GM19468 (cell line): Measurements from ENCODE around the gene BMF.

Experiments used
- ATAC-seq: cut with Tn5 transposase; IDR thresholded peaks from one replicate; pipeline ENCODE4 v1.9.1; 2021; ENCODE audit warnings: mild to moderate bottlenecking, moderate library complexity, moderate number of reproducible peaks; ENCODE audit not compliant: unreplicated experiment; ENCODE audit errors: extremely low read depth

Gene BMF

GRCh38 chr15:40053831-40054604 lies 54.7 kb downstream of the BMF start:
- ATAC-seq: no peak

- no peak for ATAC-seq
These were observed 55.4 kb downstream of the BMF start for GRCh38 chr15:40053079-40053830.

- no peak for ATAC-seq
These were observed 56.1 kb downstream of the BMF start for GRCh38 chr15:40052604-40053003.

DNA sequence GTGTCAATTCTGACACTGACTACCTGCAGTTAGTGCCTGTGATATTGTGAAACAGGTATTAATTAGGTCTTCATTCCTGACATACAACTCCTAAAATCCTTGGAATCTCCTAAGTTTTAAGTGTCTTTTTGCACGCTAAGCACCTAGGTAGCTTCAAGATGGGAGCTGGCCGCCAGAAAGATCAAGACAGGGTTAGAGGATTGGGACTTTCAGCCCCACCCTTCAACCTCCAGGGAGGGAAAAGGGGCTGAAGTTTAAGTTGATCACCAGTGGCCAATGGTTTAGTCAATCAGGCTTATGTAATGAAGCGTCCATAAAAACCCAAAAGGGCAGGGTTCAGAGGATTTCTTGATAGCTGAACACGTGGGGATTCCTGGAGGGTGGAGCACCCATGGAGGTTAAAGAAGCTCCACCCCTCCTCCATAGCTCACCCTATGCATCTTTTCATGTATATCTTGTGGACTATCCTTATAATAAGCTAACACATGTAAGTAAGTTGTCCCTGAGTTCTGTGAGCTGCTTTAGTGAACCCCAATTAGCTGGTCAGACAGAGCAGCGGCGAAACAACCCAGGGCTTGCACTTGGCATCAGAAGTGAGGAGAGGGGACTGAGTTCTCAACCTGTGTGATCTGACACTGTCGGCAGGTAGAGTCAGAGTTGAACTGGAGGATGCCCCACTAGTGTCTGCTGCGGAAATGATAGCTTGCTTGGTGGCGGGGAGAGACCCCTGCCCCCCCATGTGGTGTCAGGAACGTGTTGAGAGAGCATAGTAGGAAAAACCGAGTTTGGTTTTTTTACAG lies 56.9 kb downstream of the BMF start:
- ATAC-seq: no peak

DNA sequence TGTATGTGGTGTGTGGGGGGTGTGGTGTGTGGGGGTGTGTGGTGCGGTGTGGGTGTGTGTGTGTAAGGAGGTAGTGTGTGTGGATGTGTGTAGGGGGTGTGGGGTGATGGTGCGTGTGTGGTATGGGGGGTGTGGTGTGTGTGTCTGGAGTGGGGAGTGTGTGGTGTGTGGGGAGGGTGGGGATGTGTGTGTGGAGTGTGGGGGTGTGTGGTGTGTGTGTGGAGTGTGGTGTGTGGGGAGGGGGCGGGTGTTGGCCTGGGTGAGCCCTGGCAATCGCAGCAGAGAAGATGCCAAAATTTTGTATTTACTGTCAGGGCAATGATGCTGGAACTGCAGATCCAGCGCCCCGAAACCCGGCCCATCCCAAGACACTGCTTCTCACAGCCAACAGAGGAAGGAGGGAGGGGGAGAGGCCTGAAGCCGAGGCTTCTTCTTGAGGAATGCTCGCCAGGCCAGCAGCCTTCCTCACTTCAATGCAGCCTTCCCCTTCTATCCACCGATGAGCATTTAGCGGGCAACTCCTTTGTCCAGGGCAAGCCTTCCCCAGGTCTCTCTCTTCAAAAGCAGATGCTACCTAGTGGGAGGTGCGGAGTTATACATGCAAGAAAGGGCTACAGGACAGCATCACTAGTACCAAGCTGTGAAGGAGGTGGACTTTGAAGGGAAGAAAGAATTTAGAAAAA lies 57.8 kb downstream of the BMF start:
- ATAC-seq: no peak

- ATAC-seq: no peak
These were observed 59.7 kb downstream of the BMF start for GRCh38 chr15:40048926-40049475.

DNA sequence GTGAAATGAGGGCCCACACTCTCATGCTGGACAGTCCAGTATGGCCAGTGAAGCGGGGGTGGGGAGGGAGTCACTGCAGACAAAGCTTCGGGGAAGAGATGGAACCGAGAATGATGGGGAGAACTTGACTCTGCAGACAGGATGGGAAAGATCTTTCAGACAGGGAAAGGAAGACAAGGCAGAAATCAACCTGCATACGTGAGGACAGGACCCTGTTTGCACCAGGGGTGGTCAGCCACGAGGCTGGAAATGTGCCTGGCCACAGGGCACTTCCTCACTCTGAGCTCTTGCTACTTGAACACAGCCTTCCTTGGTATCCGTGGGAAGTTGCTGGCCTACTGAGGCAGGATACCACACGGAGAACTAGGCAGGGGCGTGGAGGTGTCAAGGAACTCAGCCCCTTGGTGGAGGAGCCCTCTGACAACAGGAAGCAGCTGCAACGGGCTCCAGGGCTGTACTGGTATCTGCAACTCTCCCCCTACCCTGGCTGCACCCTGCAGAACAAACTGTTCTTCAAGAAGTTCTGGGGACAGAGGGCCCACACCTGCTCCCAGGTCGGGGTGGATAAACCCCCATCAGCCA lies 60.4 kb downstream of the BMF start:
- no peak for ATAC-seq

DNA sequence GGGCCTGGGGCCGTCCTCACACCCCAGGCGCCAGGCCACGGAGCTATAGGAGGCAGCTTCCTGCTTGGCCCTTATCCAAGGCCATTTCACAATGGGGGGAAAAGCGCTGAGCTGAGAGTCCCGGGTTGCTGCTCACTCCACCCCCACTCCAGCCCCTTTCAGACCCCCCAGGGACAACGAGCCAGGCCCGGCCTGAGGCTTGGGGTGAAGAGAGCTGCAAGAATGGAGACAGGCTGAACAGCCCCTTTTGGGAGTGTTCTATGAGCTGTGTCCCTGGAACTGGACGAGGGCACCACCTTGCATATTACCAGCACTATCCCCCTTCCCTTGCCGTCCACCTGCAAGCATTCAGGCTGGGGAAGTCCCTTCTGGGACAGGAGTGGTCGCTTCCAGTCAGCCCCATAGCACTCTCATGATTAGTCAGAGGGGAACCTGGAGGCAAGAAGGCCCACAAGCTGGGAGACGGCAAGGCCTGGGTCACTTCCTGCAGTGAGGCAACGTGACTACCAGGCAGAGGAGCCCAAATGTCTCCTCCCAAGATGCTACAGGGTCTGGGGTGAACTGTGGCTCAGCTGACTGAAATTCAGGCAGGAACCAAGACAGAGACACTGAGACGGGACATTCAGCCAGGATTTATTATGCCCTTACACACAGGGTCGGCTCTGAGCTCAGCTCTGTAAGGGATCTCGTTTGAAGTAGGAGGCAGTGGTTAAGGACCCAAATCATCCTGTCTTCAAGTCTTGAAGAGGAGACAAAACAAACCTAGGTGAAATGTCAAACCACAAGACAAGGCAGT lies 61.1 kb downstream of the BMF start:
- ATAC-seq: no peak

- ATAC-seq: no peak
These were observed 61.8 kb downstream of the BMF start for GRCh38 chr15:40046721-40047414.

- no peak for ATAC-seq
These were observed 63.0 kb downstream of the BMF start for GRCh38 chr15:40045572-40046217.

DNA sequence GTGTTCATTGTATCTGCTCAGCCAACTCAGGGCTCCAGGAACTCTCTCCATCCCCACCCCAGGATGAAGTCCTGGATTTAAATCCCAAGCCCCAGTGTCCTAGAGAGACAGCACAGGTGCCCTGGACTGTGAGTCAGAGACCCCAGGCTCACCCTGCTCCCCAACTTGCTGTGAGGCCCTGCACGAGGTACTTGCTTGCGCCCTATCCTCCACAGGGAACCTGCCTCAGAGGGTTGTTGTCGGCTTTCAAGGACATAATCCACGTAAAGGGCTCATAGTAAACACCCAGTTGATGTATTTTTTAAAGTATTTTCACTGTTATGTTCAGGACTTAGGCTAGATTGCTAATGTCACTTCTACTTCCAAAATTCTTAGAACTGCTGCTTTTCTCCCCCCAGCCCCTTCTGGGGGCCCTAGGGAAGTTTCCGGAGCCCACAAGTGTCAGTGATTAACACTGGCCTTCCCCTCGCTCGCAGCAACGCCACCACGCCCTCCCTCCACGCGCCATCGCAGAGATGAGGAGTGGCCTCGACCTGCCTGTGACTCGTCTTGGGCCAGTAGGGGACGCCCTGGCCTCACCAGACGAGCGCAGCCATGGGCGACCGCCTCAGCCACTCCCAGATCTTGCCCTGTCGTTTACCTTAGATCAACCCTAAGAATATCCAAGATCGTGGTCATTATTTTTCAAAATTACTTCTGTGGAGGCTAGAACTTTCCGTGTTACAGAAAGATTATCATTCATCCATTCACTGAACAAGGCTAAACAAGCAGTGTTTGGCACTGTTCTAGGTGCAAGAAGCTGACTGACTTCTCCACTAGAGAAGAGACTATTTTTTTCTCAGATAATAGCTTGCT lies 63.7 kb downstream of the BMF start:
- ATAC-seq: peak; percentile 76

DNA sequence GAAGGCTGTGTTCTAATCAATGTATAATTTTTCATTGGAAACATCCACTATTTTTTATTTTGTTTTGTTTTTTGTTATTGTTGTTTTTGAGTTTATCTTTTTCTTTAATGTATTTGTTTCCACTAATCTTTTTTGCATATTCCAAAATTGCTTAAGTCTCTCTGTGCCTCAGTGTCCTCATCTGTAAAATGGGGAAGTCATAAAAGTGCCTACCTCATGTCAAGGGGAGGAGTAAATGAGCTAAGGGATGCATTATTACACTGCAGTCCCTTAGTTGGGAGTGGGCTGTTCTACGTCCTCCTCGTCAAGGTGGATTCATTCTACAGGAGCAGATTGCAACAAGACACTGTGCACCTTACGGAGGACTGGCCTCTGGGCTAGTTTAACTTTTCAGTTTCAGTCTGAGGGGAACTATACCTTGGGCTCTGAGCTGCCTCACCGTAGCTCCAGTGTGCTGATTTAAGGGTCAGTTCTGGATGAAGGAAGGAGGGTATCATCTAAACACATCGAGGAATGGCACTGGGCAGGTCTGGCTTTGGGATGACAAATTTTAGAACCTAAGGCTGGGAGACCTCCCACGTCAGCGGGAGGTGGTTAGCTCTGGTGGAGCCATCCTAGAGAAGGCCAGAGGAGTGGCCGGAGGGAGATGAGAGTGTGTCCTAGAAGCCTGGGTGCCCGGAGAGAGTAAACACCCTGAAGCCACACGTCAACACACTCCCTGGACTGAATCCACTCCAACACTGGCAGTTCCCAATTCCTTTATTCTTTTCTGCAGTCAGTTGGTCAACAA lies 64.6 kb downstream of the BMF start:
- no peak for ATAC-seq

GRCh38 chr15:40042791-40043320 lies 65.8 kb downstream of the BMF start:
- no peak for ATAC-seq

DNA sequence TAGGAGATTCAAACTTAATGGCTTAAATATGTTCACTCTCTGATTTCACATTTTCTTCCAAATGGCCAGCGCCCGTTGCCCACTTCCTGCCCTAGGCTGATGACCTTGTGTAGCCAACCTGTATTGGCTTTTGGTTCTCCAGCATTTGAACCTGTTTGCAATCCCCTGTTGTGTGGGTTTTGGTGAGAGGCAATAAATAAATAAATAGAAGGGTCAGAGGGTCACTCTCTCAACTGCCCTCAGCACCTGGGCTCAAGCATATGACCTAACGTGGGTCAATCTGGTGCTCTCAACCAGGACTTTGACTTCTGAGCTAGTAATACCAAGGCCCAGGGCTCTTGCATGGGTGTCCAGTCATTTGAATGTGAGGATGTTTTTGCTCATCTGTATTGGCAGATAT lies 67.9 kb downstream of the BMF start:
- no peak for ATAC-seq

- no peak for ATAC-seq
These were observed 68.4 kb downstream of the BMF start for GRCh38 chr15:40040293-40040635.
